NCI-H460 (cell line): ENCODE measurements around the gene SEPHS2. TPM values are rescaled to one million over a fixed set of nuclear protein-coding genes. Genes with fewer than 3 reads are reported as not detected.
"Not testable (repeated sequence)": the region's sequence is repeated elsewhere in the genome, so short reads cannot be mapped to it uniquely, and the experiment has no call there.

ENCODE experiments used
- DNase-seq: peaks from one replicate; pipeline ENCODE4 v3.0.0-alpha.2; 2016; ENCODE audit warnings: low read depth; ENCODE audit errors: extremely low read depth
- total RNA-seq: library from RNA; depleted of rRNA; stranded (reverse); fragments of >200 nt; shearing (Covaris generic); gene quantifications from 2 replicates; pipeline ENCODE4 v1.2.3, GENCODE V29; 2014

Gene SEPHS2
- total RNA-seq, 1 experiment from 2014 or later, result 25.5 TPM

DNA sequence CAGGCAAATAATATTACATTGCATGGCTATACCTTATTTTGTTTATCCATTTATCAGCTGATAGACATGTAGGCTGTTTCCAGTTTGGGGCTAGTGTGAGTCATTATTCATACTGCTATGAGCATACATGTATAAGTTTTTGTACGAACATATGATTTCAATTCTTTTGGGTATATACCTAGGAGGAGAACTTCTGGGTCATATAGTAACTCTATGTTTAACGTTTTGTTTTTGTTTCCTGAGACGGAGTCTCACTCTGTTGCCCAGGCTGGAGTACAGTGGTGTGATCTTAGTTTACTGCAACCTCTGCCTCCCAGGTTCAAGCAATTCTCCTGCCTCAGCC, 24.5 kb upstream of the SEPHS2 start:
- no peak for DNase-seq

DNA sequence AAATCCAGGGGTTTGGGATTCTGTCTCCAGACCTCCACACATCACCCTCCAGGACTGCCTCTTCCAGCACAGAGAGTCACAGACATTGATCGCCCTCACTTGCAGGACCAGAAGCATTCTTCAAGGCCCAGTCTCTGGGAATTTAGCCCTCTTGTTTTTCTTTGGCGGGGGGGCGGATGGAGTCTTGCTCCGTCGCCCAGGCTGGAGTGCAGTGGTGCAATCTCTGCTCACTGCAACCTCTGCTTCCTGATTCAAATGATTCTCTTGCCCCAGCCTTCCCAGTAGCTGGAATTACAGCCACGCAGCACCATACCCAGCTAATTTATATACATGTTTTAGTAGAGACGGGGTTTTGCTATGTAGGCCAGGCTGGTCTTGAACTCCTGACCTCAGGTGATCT, 18.4 kb upstream of the SEPHS2 start:
- DNase-seq, result no peak

DNA sequence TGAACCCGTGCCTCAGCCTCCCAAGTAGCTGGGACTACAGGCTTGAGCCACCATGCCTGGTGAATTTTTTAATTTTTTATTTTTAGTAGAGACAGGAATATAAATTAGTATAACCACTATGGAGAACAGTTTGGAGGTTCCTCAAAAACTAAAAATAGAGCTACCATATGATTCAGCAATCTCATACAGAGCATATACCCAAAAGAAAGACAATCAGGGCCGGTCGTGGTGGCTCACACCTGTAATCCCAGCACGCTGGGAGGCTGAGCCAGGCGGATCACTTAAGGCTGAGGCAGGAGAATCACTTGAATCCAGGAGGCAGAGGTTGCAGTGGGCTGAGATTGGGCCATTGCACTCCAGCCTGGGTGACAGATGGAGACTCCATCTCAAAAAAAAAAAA, 15.8 kb upstream of the SEPHS2 start:
- not testable (repeated sequence) for DNase-seq

DNA sequence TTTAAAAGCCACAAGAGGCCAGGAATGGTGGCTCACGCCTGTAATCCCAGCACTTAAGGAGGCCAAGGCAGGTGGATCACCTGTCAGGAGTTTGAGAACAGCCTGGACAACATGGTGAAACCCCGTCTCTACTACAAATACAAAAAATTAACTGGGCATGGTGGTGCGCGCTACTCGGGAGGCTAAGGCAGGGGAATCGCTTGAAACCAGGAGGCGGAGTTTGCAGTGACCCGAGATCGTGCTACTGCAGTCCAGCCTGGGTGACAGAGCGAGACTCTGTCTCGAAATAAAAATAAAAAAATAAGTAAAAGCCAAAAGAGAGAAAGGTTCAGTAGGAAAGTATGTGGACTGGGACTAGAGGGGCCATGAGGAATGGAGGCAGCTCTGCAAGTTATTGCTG, 13.8 kb upstream of the SEPHS2 start:
- no peak for DNase-seq

DNA sequence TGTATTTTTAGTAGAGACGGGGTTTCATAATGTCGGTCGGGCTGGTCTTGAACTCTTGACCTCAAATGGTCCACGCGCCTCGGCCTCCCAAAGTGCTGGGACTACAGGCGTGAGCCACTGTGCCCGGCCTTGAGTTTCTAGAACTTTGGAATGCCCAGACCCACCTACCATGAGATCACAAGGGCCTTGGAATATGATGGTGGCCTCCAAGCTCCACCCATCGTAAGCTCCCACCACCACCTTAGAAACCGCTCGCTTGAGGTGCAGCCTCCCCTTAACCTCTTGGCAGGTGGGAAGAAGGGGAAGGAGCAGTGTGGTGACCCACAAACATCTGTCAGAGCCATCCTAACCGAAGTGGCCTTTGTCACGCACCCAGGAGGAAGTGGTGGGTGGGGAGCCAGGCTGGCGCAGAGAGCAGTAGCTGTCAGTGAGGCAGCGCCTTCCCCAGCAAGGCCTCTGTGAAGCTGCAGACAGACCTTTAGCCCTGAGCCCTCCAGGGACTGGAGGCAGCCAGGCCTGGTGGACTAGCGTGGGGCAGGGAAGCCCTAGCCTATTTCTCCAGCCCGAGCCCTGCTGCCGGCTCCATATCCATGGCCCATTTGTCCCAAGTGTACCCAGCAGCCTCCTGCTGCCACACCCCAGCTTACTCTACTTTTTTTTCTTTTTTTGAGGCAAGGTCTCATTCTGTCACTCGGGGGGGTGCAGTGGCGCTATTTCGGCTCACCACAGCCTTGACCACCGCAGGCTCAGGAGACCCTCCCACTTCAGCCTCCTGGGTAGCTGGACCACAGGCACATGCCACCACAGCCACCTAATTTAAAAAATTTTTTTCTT, 13.1 kb upstream of the SEPHS2 start:
- no peak for DNase-seq

DNA sequence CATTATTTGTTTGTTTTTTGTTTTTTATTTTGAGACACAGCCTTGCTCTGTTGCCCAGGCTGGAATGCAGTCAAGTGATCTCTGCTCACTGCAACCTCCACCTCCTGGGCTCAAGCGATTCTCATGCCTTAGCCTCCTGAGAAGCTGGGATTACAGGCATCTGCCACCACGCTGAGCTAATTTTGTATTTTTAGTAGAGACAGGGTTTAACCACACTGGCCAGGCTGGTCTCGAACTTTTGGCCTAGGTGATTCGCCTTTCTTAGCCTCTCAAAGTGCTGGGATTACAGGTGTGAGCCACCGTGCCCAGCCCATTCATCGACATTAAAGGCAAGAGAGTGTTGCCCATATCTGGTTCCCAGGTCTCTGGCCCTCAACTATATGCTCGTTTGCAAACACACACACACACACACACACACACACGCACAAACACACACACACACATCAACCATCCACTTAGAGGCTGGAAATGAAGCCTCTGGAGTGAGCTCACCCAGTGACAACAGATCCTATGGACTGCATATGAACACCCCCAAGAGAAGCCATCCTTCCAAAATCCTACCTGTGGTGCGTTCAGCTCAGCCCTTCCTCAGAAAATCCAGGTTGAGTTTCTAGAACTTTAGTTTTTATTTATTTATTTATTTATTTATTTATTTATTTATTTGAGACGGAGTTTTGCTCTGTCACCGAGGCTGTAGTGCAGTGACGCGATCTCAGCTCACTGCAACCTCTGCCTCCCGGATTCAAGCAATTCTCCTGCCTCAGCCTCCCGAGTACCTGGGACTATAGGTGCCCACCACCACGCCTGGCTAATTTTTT, 12.3 kb upstream of the SEPHS2 start:
- no peak for DNase-seq

DNA sequence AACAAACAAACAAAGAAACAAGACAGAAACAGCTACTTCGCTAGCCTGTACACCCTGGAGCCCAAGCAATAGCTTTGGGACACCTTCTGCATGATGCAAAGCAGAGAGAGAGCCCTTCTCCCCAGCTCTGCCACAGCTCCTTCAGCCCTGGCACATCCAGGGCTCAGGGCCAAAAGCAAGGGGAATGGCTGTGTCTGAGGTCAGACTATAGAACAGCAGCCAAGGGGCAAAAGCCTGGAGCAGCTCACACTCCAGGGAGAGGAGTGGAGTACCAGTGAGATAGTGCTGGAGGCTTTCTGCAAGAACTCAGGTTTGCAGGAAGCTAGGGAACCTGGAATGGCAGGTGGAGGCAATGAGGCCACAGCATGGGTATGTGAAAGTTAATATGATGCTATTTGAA, 11.6 kb upstream of the SEPHS2 start:
- DNase-seq, result no peak

DNA sequence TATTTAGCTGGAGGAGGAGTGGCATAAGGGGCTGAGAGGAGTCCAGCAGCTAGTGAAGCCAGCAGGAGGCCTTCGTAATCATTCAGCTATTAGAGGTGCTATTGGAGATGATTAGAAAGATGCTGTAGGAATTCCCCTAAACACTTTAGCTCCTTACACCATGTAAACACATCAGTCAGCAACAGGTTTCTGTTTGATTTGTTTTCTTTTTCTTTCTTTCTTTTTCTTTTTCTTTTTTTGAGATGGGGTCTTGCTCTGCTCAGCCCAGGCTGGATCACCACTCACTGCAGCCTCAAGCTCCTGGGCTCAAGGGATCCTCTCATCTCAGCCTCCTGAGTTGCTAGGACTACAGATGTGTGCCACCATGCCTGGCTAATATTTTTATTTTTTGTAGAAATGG, 10.6 kb upstream of the SEPHS2 start:
- no peak for DNase-seq

DNA sequence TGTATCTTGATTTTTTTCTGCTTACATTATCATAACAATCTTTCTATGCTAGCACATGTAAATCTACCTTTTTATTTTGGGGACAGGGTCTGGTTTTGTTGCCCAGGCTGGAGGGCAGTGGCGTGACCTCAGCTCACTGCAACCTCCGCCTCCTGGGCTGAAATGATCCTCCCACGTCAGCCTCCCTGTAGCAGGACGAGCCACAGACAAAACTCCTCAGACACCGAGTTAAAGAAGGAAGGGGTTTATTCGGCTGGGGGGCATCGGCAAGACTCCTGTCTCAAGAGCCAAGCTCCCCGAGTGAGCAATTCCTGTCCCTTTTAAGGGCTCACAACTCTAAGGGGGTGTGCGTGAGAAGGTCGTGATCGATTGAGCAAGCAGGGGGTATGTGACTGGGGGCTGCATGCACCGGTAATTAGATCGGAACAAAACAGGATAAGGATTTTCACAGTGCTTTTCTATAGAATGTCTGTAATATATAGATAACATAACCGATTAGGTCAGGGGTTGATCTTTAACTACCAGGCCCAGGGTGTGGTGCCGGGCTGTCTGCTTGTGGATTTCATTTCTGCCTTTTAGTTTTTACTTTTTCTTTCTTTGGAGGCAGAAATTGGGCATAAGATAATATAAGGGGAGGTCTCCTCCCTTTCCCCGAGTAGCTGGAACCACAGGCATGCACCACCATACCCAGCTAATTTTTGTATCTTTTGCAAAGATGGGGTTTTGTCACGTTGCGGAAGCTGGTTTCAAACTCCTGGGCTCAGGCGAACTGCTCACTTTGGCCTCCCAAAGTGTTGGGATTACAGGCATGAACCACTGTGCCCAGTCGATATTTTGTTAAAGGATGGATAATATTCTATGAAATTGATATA, 7.3 kb upstream of the SEPHS2 start:
- not testable (repeated sequence) for DNase-seq

DNA sequence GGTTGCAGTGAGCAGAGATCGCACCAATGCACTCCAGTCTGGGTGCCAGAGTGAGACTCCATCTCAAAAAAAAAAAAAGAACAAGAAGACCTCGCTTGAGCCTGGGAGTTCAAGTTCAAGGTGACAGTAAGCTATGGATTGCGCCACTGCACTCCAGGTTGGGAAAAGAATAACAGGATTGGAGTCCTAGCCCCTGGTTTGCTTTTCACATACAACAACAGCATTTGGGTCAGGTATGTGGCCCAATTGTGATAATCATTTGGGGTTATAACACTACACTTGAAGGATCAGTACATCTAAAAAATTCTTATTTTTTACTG, 3.4 kb upstream of the SEPHS2 start:
- no peak for DNase-seq

DNA sequence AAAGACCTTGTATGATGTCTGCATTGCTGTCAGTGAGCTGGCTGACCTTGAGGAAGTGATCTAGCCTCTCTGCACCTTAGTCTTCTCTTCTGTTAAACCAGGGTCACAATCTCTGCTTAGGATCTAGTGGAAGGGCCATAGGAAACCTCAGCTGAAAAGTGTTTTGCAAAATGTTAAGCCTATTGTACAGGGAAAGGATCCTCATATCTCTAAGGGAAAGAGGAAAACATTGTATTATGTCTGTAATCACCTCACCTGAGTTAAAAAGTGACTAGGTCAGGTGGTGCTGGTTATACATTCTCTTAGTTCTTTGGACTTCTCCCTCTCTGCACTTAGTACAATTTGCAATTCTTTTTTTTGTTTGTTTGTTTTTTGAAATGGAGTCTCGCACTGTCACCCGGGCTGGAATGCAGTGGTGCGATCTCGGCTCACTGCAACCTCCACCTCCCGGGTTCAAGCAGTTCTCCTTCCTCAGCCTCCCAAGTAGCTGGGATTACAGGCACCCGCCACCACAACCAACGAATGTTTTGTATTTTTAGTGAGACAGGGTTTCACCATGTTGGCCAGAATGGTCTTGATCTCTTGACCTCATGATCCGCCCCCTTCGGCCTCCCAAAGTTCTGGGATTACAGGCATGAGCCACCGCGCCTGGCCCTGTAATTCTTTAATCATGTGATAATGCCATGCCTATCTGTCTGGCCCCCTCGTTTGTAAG, 2.0 kb upstream of the SEPHS2 start:
- no peak for DNase-seq

DNA sequence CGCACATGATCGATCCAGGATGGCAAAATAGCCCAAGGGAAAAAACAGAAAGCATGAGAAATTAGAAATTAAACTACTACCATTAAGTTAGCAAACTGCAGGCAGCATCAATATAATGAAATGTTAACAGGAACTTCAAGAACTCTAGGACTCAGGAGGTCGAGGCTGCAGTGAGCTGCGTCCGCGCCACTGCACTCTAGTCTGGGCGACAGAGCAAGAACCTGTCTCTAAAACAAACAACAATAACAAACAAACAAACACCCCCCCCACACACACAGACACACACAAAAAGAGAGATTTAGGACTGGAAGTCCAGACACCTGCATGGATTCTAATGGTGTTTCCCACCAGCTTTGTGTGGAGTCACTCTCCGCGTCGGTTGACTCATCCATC, 525 bp upstream of the SEPHS2 start:
- DNase-seq, result no peak

DNA sequence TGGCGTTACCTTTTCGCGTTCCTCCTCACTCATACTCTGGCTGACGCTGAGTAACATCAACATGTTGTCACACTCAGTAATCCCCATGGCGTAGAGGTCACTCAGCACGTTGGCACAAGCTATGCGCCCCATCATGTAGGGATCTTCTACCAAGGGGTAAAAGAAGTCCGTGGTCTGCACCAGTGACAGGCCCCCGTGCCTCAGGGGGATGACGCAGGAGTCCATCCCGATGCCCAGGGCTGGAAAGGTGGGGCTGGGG, 596 bp downstream of the SEPHS2 start:
- no peak for DNase-seq

DNA sequence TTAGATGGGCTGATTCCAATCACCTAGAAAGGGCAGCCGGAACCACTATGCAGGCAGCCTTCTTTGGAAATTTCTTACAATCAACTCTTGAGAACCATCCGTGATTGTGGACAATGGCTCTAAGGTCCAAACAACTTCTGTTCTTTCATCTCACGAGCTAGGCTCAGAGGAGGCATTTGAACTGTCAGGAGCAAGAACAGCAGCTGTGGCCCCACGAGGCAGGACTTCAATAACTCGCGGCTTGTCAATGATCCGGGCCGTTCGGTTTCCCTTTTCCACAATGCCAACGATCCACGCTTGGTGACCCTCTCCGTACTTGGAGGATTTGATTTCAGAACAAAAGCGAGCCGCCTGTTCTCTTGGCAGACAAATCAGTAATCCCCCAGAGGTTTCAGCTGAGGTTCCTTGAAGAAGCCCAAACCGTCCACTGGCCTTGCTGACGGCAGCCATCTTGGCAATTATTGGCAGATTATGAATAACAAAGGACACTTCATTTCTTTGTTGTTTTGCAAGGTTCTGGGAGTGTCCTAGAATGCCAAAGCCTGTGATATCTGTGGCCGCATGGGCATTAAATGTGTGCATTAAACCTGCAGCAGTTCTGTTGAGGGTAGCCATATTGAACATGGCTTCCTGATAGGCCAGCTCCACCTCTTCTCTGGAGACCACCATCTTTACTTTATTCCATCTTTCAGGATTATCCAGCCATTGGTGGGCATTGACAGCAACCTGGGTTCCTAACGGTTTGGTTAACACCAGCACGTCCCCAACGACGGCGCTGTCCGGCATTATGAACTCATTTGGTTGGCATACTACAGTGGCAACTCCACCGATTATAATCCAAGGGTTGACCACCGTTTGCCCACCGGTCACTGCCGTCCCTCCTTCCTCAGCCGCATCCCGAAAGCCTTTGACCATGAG, 1.2 kb downstream of the SEPHS2 start:
- DNase-seq, result no peak

DNA sequence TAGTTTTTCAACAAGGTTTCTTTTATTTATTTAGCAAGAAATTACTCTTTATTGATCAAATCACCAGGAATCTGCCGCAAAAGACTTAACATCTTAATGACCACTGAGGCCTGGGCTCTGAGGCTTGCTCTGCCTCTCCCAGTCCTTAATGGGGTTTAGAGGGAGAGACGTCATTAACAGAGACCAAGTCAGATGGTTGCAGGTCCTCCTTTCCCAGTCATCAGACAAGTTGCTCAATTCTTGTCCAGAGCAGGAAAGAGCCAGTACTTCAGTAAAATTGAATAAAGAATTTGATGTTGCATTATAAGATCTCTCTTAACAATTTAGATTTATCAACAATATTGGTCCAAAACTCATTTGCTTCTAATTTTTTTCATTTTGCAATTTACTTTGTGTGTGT, 2.0 kb downstream of the SEPHS2 start:
- no peak for DNase-seq

DNA sequence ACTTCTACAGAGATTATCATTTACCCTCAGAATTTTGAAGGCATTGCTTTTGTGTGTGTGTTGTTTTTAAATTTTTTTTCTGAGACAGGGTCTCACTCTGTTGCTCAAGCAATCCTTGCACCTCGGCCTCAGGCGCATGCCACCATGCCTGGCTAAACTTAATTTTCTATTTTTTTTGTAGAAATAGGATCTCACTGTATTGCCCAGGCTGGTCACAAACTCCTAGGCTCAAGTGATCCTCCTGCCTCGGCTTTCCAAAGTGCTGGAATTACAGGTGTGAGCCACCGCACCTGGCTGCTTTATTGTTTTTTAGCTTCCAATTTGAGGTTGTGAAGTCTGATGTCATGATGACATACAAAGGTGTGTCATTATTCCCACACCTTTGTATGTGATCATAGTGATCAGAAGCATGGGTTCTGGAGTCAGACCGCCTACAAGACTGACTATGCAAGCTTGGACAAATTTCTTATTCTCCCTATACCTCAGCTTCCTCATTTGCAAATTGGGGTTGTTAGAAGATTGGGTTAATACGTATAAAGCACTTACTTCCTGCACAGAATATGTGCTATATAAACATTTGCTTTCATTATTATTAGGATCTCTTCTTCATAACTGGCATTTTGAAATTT, 5.8 kb downstream of the SEPHS2 start:
- DNase-seq, result no peak

DNA sequence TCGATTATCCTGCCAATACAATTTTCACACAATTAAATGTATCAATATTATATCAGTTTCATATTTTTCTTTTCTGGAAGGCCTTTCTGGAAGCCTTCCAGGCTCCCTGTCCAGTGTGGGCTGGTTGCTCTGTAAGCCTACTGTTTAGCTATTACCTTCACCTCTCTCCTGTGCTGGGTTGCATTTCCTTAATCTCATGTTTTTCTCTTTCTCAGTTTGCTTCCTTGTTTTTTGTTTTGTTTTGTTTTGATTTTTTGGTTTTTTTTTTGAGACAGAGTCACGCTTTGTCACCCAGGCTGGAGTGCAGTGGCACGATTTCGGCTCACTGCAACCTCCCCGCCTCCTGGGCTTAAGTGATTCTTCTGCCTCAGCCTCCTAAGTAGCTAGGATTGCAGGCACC, 6.8 kb downstream of the SEPHS2 start:
- no peak for DNase-seq

DNA sequence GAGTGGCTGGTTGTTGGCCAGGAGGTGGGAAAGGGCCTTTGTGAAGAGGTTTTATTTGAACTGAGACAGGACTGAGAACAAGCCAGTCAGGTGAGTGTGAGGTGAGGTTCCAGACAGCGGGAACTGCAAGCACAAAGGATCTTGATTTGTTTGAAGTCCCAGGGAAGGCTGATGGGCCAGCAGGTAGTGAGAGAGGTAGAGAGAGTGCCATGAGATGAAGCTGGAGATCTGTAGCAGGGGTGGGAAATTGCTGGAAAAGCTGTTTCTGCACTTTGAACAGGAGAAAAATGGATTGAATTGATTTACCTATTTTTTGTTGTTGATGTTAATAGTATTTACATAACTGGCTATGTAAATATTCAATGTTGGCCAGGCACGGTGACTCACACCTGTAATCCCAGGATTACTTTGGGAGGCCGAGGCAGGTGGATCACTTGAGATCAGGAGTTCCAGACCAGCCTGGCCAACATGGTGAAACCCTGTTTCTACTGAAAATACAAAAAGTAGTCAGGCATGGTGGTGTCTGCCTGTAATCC, 8.1 kb downstream of the SEPHS2 start:
- no peak for DNase-seq

DNA sequence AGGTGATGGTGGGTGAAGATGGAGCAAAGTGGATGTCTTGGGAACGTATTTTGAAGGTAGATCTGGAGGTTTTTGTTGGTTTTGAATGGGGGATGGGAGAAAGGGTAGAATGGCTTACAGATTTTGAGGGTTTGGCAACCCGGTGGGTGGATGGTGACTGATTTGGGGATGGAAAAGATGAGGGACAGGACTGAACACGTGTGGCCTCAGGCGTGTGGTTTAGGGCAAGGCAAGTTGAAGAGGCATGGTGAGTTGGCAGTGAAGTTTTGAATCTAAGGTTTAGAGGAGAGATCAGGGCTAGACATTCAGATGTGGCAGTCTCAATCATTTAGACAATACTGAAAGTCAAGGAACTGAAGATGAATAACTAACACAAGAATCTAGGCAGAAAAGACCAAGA, 10.8 kb downstream of the SEPHS2 start:
- no peak for DNase-seq
